Endothelial cell of umbilical vein (primary cell): Measurements from ENCODE around the gene CILP2. TPM values are rescaled to one million over a fixed set of nuclear protein-coding genes. Genes with fewer than 3 reads are reported as not detected.

Experiments
- BruUV-seq: library from RNA; stranded (reverse); fragments of 400-500 nt; replicated peaks from 2 replicates; lab custom pipeline; 2021; lab: Mats Ljungman, UMichigan
- CTCF ChIA-PET: fragments of 300-600, 350-600 bp; sonication (Branson Sonifier 250); formaldehyde crosslinking; loops from one replicate; lab custom pipeline; 2021; ENCODE audit warnings: antibody characterized with exemption, inconsistent platforms; lab: Charles Lee
- POLR2A ChIA-PET: fragments of 300-600, 350-600 bp; sonication (Branson Sonifier 250); formaldehyde crosslinking; loops from one replicate; lab custom pipeline; 2021; ENCODE audit warnings: antibody characterized with exemption, inconsistent platforms; lab: Charles Lee
- DNase-seq: peaks from one replicate; pipeline ENCODE4 v3.0.0-alpha.2; 2011; ENCODE audit warnings: low read depth, low spot score
- FAIRE-seq: peaks from 2 replicates; lab custom pipeline; 2011; peaks lifted over from hg19 to GRCh38; lab: Jason Lieb, UNC
- H2AFZ ChIP-seq: 2 replicates; pipeline ENCODE4 v1.6.0; 2012; ENCODE audit warnings: low read depth, low read length, control low read depth, inconsistent platforms
- H3K27ac ChIP-seq: 2 replicates; pipeline ENCODE4 v1.5.1; 2011; ENCODE audit warnings: low read depth, mild to moderate bottlenecking, control low read depth, low read length, moderate library complexity; ENCODE audit not compliant: insufficient read depth
- H3K27me3 ChIP-seq, 2 experiments: 2 replicates each; pipeline versions ENCODE4 v1.6.0 to v1.6.1; 2011; ENCODE audit warnings: low read length in 2 of 2, mixed read lengths in 1 of 2; ENCODE audit not compliant: control insufficient read depth in 2 of 2, insufficient read depth in 2 of 2
- H3K36me3 ChIP-seq, 2 experiments: 2 replicates in 1 of 2; 3 replicates in 1 of 2; pipeline ENCODE4 v1.5.1; 2011; ENCODE audit warnings: low read length in 2 of 2, mild to moderate bottlenecking in 1 of 2, moderate library complexity in 1 of 2; ENCODE audit not compliant: control insufficient read depth in 2 of 2, insufficient read depth in 2 of 2; ENCODE audit errors: extremely low read depth in 1 of 2
- H3K4me1 ChIP-seq: 3 replicates; pipeline ENCODE4 v1.5.1; 2011; ENCODE audit warnings: mild to moderate bottlenecking, low read length; ENCODE audit not compliant: control insufficient read depth, insufficient read depth; ENCODE audit errors: extremely low read depth
- H3K4me2 ChIP-seq: 2 replicates; pipeline ENCODE4 v1.6.1; 2011; ENCODE audit warnings: low read length, control low read depth, mixed read lengths; ENCODE audit not compliant: insufficient read depth
- H3K4me3 ChIP-seq, 3 experiments: fragments of 200-600 bp in 1 of 3; sonication (generic), shearing (Covaris generic) in 1 of 3; replicated peaks in 1 of 3; 2 replicates each; pipeline ENCODE4 v1.5.1; 2011 to 2016; ENCODE audit warnings: control low read depth in 3 of 3, low read length in 3 of 3, mild to moderate bottlenecking in 2 of 3, inconsistent platforms in 1 of 3, low read depth in 1 of 3, moderate library complexity in 1 of 3; ENCODE audit not compliant: insufficient read depth in 1 of 3
- H3K79me2 ChIP-seq: 2 replicates; pipeline ENCODE4 v1.6.0; 2012; ENCODE audit warnings: low read length, inconsistent platforms; ENCODE audit not compliant: control insufficient read depth, insufficient read depth
- H3K9ac ChIP-seq: replicated peaks from 2 replicates; pipeline ENCODE3; 2011; ENCODE audit warnings: low read length, control low read depth; ENCODE audit not compliant: insufficient read depth; ENCODE audit errors: extremely low read depth
- H3K9me1 ChIP-seq: replicated peaks from 3 replicates; pipeline ENCODE4 v1.6.0; 2011; ENCODE audit warnings: mild to moderate bottlenecking, low read length; ENCODE audit not compliant: control insufficient read depth, insufficient read depth; ENCODE audit errors: extremely low read depth
- H3K9me3 ChIP-seq: replicated peaks from 2 replicates; pipeline ENCODE4 v1.5.1; 2012; ENCODE audit warnings: low read length, inconsistent platforms; ENCODE audit not compliant: control insufficient read depth, insufficient read depth
- H4K20me1 ChIP-seq: replicated peaks from 2 replicates; pipeline ENCODE3; 2011; ENCODE audit warnings: mild to moderate bottlenecking, low read length; ENCODE audit not compliant: control insufficient read depth, insufficient read depth; ENCODE audit errors: extremely low read depth
- CTCF ChIP-seq, 2 donors: IDR thresholded peaks; 1 replicate in 1 of 2; 2 replicates in 1 of 2; pipeline ENCODE4 v1.5.1; 2011; ENCODE audit warnings: low read length in 2 of 2, mild to moderate bottlenecking in 2 of 2, moderate library complexity in 2 of 2, control low read depth in 1 of 2, inconsistent platforms in 1 of 2, low read depth in 1 of 2; ENCODE audit not compliant: insufficient read depth in 1 of 2; ENCODE audit errors: extremely low read depth in 1 of 2
- EZH2 ChIP-seq: IDR thresholded peaks from 2 replicates; pipeline ENCODE4 v1.6.1; 2012; ENCODE audit warnings: borderline replicate concordance, low read depth, mild to moderate bottlenecking, moderate library complexity, low read length, inconsistent platforms; ENCODE audit not compliant: severe bottlenecking
- FOS ChIP-seq: IDR thresholded peaks from 2 replicates; pipeline ENCODE4 v1.6.1; 2011; ENCODE audit warnings: mild to moderate bottlenecking, low read length, moderate library complexity, borderline replicate concordance; ENCODE audit not compliant: insufficient read depth
- GATA2 ChIP-seq: IDR thresholded peaks from 2 replicates; pipeline ENCODE4 v1.7.0; 2011; ENCODE audit warnings: low read depth, mild to moderate bottlenecking, moderate library complexity, mixed read lengths, low read length; ENCODE audit not compliant: insufficient read length, insufficient read depth
- JUN ChIP-seq: IDR thresholded peaks from 2 replicates; pipeline ENCODE4 v1.6.1; 2011; ENCODE audit warnings: borderline replicate concordance, low read depth; ENCODE audit not compliant: insufficient read length, insufficient read depth
- MAX ChIP-seq: IDR thresholded peaks from 2 replicates; pipeline ENCODE4 v1.6.1; 2011; ENCODE audit not compliant: insufficient read depth, insufficient read length
- MYC ChIP-seq: IDR thresholded peaks from one replicate; pipeline ENCODE4 v1.6.1; 2011; ENCODE audit warnings: mild to moderate bottlenecking, low read depth, low read length
- POLR2A ChIP-seq: IDR thresholded peaks from 2 replicates; pipeline ENCODE4 v1.6.1; 2012; ENCODE audit warnings: low read depth, mild to moderate bottlenecking, control low read depth, low read length
- POLR2AphosphoS5 ChIP-seq: IDR thresholded peaks from 2 replicates; pipeline ENCODE4 v1.6.1; 2012; ENCODE audit warnings: low read depth, mild to moderate bottlenecking, control low read depth, low read length, moderate library complexity; ENCODE audit not compliant: insufficient read depth
- dilution Hi-C: fragments of 300-500 bp; cut with MboI; formaldehyde crosslinking; loops from one replicate; pipeline ENCODE4 v1.15.0; 2019; ENCODE audit warnings: low sequenced_read_pairs; ENCODE audit not compliant: extremely low pct_ligation_motif_present
- intact Hi-C: fragments of 100-400 bp; cut with micrococcal nuclease; formaldehyde crosslinking; loops from one replicate; pipeline ENCODE4 v1.10.0; 2022
- polyA plus RNA-seq, 4 experiments: library from polyadenylated mRNA; depleted of rRNA in 3 of 4; stranded (reverse) in 3 of 4; unstranded in 1 of 4; fragments of >200 nt; gene quantifications; 2 replicates each; pipeline versions ENCODE4 v1.2.1 to v1.2.3, GENCODE V29; 2011 to 2012; ENCODE audit warnings: missing spikeins in 1 of 4
- total RNA-seq: library from RNA; stranded (reverse); gene quantifications from 2 replicates; pipeline ENCODE4 v1.2.3, GENCODE V29; 2021

The CILP2 gene
- total and polyA plus RNA-seq, 2 donors (not counting 3 experiments of a cell fraction or from before 2014, with no cell fraction given) = 0.01 TPM; not detected in 1

- H3K27me3 ChIP-seq = no peaks in the 10 kb centered on the region
- no peak overlapping the region for H3K27ac ChIP-seq
- CTCF ChIA-PET = interaction anchor here (1.1 kb wide), 1 partner anchor 21 kb away, joined by 3 read pairs; no protein-coding TSS in a partner anchor
- dilution Hi-C loops = no loop called here
- no peaks in the 10 kb centered on the region for H4K20me1 ChIP-seq
- H3K9me1 ChIP-seq = no peaks in the 10 kb centered on the region
- DNase-seq (no peak), FAIRE-seq (no peak)
- H3K4me2 ChIP-seq = no peak overlapping the region
- peaks cover 1% of the 10 kb centered on the region for H3K4me1 ChIP-seq
- POLR2A ChIA-PET = no interaction called here
- no TSS peak for BruUV-seq
- no peak overlapping the region for H2AFZ ChIP-seq
- H3K9ac ChIP-seq = no peak overlapping the region
- intact Hi-C loops = no loop called here
- no peaks in the 10 kb centered on the region for H3K9me3 ChIP-seq
- TF ChIP-seq FOS = no peak
- TF ChIP-seq JUN = no peak
- no peak for TF ChIP-seq MAX
- TF ChIP-seq POLR2AphosphoS5 = no peak
- TF ChIP-seq POLR2A = no peak
- TF ChIP-seq EZH2 = no peak
- no peaks in the 10 kb centered on the region for H3K79me2 ChIP-seq
- peaks cover 6 to 15% of the 10 kb centered on the region in 2 experiments for H3K36me3 ChIP-seq
- no peak overlapping the region for H3K4me3 ChIP-seq
Observed at GRCh38 chr19:19510432-19510831, 27.6 kb upstream of the CILP2 start.

GRCh38 chr19:19513682-19514081 lies 24.4 kb upstream of the CILP2 start:
- Histone ChIP-seq H3K9me1 (no peaks in the 10 kb centered on the region), H3K9ac (no peak overlapping the region), H3K79me2 (peaks cover 12% of the 10 kb centered on the region), H2AFZ (peak overlapping the region; percentile 46), H3K4me2 (no peak overlapping the region), H3K36me3 (no peaks in the 10 kb centered on the region), H3K27me3 (no peaks in the 10 kb centered on the region), H3K4me3 (peak overlapping the region in 1 of 3 experiments; percentile 16), H3K27ac (no peak overlapping the region), H4K20me1 (no peaks in the 10 kb centered on the region), H3K4me1 (peaks cover 11% of the 10 kb centered on the region), H3K9me3 (no peaks in the 10 kb centered on the region)
- intact Hi-C loops = no loop called here
- ChIA-PET POLR2A (no interaction called here), CTCF (no interaction called here)
- no TSS peak for BruUV-seq
- dilution Hi-C loops = no loop called here
- FAIRE-seq = no peak
- no peak for DNase-seq
- TF ChIP-seq JUN (no peak), CTCF (IDR thresholded peaks at IDR 0.05; ENCODE audit: extremely low read depth in 1 of 2, insufficient read depth in 1 of 2, low read depth in 1 of 2, low read length in 2 of 2) (no peak), POLR2AphosphoS5 (no peak), MAX (no peak), MYC (no peak), FOS (no peak), EZH2 (no peak), POLR2A (no peak), GATA2 (no peak)
